NCI-H1092 treated with DMSO at 0.1 percent for 48 hours (cell line): ENCODE measurements around the gene FLYWCH2.

ENCODE experiments used
- DNase-seq: peaks from one replicate; lab custom pipeline; 2025; lab: John Stamatoyannopoulos, UW

The FLYWCH2 gene

DNA sequence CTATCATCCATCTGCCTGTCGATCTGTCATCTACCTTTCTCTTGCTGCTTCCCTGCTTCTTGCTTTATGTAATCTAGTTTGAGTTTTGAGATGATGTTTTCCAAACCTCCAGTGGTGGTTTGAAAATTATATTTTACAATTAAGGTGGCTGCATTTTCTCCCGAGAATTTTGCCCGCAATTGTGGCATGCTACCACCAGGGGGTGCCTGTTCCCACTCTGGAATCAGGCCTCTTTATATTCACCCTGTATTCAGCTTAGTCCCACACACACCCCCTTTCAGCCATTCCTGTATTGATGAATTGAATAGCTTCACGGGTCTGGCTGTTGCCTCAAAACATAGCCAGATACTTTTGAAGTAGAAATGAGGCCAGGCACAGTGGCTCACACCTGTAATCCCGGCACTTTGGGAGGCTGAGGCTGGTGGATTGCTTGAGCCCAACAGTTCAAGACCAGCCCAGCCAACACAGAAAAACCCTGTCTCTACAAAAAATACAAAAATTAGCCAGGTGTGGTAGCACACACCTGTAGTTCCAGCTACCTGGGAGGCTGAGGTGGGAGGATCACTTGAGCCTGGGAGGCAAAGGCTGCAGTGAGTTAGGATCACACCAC is 28.2 kb upstream of the FLYWCH2 start:
- DNase-seq = no peak

DNA sequence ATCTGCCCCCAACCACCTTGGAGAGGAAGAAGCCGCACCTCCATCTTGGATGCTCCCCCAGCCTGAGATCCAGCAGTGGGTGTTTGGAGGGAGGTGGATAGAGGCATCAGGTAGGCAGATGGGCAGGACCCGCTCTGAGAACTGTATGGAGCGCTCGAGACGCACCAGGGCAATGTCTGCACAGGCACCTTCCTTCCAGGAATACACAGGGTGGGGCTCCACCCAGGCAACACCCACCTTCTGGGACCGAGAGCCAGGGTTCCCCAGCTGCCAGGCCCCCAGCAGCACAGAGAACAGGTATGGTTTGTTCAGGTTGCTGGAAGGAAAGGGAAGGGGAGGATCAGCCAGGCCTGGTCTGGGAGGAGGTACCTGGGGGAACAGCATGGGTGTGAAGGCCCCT is 27.5 kb upstream of the FLYWCH2 start:
- no peak for DNase-seq

GRCh38 chr16:2856061-2856670 is 26.8 kb upstream of the FLYWCH2 start:
- DNase-seq = no peak

- no peak for DNase-seq
These were observed 26.1 kb upstream of the FLYWCH2 start for GRCh38 chr16:2856686-2857450.

DNA sequence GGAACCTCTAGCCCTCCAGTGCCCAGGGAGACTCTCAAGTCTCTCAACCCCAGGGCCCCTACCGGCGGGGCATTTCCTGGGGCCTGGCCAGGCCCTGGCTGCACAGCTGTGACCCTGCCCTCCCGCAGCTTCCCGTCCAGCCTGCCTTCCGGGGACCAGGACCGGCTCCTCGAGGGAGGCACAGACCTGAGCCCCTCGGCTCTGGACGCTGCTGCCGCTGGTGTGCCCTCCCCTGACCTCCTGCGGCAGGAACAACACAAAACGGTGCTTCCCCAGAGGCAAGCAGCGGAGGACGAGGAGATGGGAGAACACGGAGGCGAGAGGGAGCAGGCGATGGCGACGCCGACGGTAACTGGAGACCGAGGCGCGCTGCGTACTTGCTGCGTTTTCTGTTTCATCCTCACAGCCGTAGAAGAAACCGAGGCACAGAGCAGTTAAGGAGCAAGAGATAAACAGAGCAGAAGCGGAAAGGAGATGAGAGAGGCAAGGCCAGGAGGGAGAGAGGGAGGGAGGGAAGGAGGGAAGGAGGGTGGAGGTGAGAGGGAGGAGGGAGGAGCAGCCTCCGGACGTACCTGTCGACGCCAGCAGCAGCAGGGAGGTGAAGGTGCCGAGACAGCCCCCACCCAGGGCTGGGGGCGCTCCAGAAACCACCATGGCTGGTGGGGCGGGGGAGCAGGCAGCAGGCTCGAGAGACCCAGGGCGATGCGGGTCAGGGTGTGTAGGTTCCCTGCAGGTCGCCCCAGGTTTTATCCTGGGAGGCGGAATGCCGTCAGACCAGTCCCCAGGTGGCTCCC is 25.4 kb upstream of the FLYWCH2 start, which contains the start of gene PRSS22:
PRSS22 (minus strand) TSS at position 720 of the 794 bp plus-strand sequence; CDS start at position 654, 66 bp downstream.
- DNase-seq = no peak

- DNase-seq = no peak
These were observed 24.6 kb upstream of the FLYWCH2 start for GRCh38 chr16:2858245-2859025.

- DNase-seq = no peak
These were observed 23.2 kb upstream of the FLYWCH2 start for GRCh38 chr16:2859686-2860265.

DNA sequence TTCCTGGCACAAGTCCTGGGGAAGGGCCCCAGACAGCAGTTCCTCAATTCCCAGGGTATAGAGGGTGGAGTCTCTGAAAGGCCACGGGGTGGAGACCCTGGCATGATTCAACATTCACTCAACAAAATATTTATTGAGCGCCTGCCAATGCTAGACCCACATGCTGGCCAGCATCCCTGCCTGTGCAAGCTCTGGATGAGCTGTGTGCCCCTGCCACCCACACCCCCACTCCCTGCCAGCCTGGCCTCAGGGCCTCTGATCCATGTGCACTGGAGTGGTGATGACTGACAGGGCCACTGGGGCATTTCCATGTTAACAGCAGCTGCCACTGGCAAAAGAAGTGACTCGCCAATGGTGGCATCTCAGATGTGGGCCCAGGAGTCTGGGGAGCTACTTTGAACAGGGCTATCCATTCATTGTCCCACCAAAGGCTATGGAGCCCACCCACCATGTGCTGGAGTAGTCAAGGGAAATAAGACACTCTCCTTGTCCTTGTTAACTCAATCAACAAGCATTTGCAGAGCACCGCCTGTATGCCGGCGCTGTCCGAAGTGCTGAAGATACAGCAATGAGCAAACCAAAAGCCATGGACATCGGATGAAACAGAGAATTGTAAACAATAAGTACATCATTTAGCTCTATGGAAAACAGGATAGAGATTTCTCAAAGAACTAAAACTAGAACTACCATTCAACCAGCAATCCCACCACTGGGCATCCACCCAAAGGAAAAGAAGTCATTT is 22.0 kb upstream of the FLYWCH2 start:
- no peak for DNase-seq

- no peak for DNase-seq
These were observed 17.4 kb upstream of the FLYWCH2 start for GRCh38 chr16:2865651-2866050.

DNA sequence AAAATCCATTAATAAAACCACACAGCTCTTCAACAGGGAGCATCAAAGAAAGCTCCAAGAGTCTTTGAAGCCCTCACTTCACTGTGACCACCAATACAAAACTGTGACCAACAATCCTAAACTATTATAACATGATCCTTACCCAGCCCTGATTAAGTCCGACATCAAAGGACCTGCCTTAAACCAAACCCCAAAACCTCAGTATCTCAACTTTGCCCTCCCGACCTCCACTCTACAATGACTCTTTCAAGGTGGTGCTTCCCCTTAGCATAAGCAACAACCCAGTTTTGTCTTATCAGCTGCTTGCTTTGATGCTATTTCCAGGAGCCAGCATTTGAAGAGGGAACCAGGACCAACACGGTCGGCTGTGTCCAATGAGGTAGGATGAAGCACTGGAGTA is 16.6 kb upstream of the FLYWCH2 start:
- DNase-seq = no peak

GRCh38 chr16:2867661-2867986 is 15.4 kb upstream of the FLYWCH2 start:
- no peak for DNase-seq

DNA sequence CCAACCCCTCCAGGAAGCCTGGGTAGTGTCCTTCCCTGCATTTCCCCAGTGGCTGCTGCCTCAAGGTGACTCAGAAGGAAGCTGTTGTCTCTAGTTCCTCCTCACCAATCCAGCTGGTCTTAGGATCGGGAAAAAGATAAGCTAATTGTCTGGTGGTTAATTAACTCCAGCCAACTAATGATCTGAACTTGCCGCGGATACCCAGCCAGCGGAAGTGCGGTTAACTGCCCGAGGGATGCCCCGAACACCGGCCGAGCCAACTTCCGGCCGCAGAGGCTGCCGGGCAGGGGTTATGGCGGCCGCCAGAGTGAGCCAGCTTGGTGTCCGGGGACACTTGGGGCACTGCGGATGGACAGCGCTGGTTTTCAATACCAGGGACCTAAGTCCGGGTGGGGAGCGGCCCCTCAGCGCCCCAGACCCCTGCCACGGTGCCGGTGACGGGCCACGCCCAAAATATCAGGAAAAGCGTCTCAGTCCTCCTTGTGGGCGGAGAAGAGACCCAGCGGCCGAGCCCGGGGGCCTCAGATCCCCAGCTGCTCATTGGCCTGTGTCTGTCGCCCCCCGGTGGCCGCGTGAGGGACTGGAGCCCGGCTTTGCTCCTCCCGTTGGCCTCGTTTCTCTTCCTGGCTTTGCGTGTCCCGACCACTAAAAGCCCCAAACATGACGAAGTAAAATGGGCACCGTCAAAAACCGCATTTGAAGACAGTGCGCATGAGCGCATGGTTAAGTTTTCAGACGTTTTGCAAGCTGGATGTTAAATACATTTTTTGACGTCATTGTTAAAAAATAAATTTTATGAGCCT is 14.8 kb upstream of the FLYWCH2 start:
- peak; percentile 90 for DNase-seq

GRCh38 chr16:2871926-2872325 is 11.1 kb upstream of the FLYWCH2 start:
- DNase-seq = no peak

DNA sequence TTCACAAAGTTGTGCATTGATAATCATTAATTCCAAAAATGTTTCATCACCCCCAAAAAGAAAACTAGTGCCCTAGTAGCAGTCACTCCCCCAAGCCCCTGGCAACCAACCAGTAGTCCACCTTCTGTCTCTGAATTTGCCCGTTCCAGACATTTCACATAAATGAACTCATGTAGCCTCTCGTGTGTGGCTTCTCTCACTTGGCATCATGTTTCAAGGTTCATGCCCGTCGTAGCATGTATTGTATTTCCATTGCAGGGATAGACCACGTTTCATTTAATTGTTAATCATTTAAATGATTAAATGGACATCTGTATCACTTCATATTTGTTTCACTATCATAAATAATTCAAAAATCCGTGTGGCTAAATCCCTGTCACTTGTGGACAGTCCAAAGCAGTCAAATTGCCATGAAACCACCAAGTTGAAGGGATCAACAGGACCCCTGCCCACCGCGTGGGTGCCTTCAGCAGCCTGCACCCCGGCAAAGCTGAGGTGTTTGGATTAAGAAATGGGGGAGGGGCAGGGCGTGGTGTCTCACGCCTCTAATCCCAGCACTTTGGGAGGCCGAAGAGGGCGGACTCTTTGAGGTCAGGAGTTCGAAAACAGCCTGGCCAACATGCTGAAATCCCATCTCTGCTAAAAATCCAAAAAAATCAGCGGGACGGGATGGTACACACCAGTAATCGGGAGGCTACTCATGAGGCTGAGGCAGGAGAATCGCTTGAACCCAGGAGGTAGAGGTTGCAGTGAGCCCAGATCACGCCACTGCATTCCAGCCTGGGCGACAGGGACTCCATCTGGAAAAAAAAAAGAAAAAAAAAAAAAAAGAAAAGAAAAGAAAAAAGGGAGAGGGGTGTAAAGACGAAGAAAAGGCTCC is 8.7 kb upstream of the FLYWCH2 start:
- DNase-seq = no peak

DNA sequence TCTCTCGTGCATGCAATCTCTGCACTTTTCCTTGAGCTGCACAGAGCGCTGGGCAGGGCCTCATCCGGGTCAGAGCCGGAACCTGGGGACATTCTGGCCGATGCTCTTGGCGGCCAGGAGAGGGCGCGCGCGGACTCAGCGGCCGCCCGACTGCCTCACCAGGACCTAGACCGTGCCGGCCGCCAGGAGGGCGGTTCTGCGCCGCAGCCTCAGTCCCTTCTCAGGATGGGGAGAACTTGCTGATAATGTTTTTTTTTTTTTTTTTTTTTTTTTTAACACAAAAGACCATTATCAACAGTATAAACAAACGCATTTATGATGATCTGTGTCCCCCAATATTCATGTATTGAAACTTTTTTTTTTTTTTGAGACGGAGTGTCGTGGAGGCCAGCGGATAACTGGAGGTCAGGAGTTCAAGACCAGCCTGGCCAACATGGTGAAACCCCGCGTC is 8.1 kb upstream of the FLYWCH2 start:
- DNase-seq = peak; percentile 77

DNA sequence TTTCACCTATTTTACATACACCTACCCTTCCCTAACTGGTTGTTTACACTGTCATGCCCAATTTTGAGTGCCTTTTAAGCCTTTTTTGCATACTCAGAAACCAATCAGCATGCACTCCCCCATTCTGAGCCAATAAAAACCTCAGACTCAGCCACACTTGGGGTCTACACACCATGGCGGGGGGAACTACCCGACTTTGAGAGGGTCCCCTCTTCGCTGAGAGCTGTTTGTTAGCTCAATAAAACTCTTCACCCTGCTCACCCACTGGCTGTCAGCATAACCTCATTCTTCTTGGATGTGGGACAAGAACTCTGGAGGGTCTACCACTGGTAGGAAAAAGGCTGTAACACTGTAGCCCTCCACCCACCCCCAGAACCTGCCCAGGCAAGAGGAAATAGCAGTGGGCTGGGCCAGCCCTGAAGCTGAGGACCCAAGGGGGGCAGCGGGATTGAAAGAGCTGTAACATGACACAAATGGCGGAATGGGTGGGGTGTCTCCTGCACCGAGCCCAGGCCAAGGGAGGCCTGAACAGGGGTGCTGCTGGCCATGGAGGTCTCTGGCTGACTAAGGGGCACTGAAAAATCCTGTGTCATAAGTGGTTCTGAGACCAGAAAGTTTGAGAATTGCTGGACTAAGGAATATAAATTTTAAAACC is 3.0 kb upstream of the FLYWCH2 start:
- DNase-seq = no peak

- peak; percentile 51 for DNase-seq
These were observed 999 bp upstream of the FLYWCH2 start for GRCh38 chr16:2881783-2882649.
